ENCODE data around the gene EHBP1.
"Not testable (repeated sequence)": the region's sequence is repeated elsewhere in the genome, so short reads cannot be mapped to it uniquely, and the experiment has no call there.

EHBP1 gene

GRCh38 chr2:62736899-62737559 lies 31.5 kb downstream of the EHBP1 start:
- no peak for DNase-seq

GRCh38 chr2:62738981-62739936 lies 33.7 kb downstream of the EHBP1 start:
- DNase-seq: no peak

DNA sequence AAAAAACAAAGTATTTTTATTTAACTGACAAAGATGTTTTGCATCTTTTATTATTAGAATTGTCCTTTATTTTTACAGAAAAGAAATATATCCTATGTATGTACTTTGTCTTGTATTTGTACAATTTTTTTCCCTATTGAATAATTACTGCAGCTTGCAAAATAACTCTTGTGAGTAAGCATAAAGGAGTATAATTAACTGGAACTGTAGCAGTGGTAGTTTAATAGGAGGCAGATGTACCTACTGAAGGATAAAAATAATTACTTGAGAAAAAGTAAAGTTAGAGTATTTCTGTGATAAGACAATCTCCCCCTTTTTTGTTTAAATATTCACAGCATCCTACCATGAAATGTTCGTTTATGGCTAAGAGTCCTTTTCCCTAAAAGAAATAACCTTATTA lies 34.7 kb downstream of the EHBP1 start:
- DNase-seq: no peak

- DNase-seq: no peak
Measured at GRCh38 chr2:62741127-62741526, 35.6 kb downstream of the EHBP1 start.

DNA sequence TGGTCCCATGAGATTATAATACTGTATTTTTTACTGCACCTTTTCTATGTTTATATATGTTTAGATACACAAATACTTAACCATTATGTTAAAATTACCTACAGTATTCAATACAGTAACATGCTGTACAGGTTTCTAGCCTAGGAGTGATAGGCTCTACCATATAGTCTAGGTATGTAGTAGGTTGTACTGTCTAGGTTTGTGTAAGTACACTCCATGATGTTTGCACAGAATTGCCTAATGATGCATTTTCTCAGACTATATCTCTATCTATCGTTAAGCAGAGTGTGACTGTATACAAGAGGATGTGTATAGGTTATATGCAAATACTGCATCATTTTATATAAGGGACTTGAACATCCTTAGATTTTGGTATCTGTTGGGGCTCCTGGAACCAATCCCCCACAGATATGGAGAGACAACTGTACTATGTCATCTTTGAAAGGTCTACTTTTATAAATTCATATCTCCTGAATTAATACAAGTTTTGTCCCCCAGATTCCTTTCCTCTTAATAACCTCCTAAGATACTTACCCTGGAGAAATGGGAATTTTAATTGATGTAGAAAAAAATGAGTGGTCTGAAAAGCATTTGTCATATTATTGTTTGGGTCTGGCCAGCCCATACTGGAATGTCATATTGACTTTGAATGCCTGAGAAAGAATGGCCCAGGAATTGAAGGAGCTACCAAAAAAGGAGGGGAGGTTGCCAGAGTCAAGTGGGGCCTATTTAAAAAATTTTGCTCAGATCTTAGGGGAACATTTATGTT lies 36.6 kb downstream of the EHBP1 start:
- DNase-seq: no peak

GRCh38 chr2:62743506-62743905 lies 38.0 kb downstream of the EHBP1 start:
- DNase-seq: no peak

GRCh38 chr2:62744603-62745002 lies 39.1 kb downstream of the EHBP1 start:
- DNase-seq: no peak

DNA sequence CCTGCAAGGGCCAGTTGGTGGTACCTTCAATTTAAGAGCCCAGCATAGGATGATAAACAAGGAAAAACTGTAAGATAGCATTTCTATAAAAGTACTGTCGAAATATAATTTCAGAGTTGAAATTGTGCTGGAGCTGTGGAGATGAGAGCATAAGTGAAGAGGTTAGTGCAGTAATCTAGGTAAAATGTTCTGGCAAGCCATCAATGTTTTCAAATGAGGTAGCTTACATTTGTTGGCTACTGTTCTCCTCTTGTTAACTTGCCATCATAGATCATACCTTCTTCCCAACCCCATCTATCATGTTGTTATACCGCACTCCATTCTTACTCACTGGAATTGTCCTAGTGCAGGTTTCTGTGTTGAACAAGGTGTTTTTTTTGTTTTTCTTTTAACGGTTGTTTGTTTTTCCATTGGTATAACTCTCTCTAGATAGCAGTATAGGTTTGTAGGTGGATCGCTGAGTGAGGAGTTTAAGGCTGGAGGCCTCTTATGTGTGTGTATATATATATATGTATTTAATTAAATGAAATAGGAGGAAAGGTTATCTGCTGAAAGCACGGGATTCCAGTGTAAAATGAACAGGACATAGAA lies 40.5 kb downstream of the EHBP1 start:
- DNase-seq: no peak

DNA sequence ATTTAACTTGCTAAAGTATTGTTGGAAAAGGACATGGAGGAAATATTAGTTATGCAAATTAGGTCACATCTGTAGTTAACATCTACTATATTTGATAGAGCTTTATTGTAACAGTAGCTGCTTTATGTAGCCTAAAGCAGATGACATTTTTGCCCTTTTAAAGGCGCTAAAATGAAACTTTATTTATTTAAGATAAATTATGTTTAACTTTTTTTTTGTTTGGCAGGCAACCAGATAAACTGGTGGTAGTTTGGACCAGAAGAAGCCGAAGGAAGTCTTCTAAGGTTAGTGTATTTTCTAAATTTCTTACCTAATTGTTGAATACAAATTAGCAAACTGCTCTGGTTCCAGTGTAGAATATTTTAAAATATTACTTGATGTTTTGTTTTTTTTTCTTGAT lies 41.7 kb downstream of the EHBP1 start:
- no peak for DNase-seq

DNA sequence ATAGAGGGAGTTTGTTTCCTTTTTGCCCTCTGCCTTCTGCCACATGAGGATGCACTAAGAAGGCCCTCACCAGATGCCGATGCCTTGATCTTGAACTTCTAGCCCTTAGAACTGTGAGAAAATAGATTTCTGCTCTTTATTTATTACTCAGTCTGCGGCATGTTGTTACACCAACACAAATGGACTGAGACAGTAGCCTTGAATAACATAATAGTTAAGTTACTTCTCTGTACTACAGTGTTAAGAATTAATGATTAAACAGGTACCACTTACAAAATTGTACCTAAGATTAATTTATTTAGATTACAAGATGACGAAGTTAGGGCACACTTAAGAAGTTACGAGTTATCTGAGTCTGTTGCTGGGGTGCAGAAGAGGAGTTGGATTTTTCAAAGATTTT lies 42.4 kb downstream of the EHBP1 start:
- no peak for DNase-seq

DNA sequence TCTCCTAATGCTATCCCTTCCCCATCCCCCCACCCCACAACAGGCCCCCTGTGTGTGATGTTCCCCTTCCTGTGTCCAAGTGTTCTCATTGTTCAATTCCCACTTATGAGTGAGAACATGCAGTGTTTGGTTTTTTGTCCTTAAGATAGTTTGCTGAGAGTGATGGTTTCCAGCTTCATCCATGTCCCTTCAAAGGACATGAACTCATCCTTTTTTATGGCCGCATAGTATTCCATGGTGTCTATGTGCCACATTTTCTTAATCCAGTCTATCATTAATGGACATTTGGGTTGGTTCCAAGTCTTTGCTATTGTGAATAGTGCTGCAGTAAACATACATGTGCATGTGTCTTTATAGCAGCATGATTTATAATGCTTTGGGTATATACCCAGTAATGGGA lies 43.6 kb downstream of the EHBP1 start:
- DNase-seq: not testable (repeated sequence)

GRCh38 chr2:62757029-62757428 lies 51.5 kb downstream of the EHBP1 start:
- DNase-seq: no peak

DNA sequence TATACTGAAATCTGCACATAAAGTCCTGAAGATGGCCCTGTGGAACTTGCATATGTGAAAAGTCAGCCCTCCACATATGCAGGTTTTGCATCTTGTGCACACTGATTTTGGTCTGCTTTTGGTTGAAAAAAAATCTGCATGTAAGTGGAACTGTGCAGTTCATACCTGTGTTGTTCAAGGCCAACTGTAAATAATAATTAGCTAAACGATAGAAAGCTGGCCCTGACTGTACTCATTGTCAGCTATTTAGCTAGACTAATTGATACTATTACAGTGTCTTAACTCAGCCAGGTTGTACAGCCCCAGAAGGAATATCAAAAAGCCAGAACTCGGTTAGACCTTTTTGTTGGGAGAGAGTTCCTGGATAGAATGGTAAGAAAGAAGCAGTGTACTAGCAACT lies 54.5 kb downstream of the EHBP1 start:
- DNase-seq: no peak

DNA sequence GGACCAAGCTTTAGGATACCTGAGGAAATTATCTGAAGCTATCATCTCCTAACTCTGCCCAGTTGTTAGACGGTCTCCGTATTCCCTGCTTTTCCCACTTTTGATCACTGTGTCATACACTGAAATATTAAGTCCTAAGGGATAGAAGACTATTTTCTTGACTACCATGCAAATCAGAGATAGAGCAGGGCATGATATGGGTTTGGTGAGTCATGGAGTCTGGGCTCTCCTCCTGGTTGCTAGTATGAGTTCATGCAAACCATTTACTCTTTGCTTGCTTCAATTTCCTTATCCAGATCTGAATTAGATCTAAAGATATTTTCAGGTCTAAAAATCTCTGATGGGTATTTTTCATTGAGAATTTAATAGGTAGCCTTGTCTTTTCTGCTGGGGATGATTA lies 55.0 kb downstream of the EHBP1 start:
- no peak for DNase-seq

- no peak for DNase-seq
Measured at GRCh38 chr2:62765619-62766376, 60.3 kb downstream of the EHBP1 start.

DNA sequence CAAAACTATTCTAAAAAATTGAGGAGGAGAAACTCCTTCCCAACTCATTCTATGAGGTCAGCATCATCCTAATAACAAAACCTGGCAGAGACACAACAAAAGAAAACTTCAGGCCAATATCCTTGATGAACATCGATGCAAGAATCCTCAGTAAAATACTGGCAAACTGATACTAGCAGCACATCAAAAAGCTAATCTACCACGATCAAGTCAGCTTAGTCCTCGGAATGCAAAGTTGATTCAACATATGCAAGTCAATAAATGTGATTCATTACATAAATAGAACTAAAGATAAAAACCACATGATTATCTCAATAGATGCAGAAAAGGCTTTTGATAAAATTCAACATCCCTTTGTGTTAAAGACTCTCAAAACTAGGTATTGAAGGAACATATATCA lies 63.1 kb downstream of the EHBP1 start:
- DNase-seq: no peak

DNA sequence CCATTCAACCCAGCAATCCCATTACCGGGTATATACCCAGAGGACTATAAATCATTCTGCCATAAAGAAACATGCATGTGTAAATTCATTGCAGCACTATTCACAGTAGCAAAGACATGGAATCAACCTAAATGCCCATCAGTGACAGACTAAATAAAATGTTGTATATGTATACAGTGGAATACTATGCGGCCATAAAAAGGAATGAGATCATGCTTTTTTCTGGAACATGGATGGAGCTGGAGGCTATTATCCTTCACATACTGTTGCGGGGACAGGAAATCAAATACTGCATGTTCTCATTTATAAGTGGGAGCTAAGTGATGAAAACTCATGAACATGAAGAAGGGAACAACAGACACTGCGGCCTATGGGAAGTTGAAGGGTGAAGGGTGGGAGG lies 65.1 kb downstream of the EHBP1 start:
- DNase-seq: no peak

- DNase-seq: peak; percentile 44 to 45
Measured at GRCh38 chr2:62774555-62775366, 69.2 kb downstream of the EHBP1 start.

DNA sequence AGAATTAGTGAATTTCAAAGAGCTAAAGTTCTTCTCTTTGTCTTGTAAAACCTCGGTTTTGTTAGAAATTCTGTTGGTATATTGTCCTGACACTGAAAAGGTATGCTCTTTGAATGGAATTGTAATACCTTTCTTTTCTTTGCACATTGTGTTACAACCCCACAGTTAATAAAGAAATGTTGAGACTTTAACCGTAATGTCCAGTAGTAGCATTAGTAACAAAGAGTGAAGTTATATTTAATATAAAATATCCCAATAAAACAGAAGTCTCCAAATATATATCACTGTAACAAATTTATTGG lies 69.8 kb downstream of the EHBP1 start:
- DNase-seq: no peak

GRCh38 chr2:62783679-62784078 lies 78.2 kb downstream of the EHBP1 start:
- DNase-seq: no peak

DNA sequence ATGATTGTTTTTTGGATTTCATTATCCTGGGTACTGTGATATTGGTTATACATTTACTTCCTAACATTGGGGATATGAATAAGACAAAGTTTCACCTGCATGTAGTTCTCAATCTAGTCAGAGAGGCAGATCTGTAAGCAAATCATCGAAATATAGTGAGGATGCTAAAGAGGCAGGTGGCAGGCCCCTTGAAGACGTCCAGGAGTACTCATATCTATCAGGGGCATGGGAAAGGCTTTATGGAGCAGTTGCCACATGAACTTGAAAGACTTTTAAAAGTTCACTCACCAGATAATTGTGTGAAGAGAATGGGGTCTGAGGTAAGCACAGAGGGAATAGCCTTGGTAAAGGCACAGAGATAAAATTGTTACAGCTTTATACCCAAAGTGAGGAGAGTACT lies 78.8 kb downstream of the EHBP1 start:
- no peak for DNase-seq

DNA sequence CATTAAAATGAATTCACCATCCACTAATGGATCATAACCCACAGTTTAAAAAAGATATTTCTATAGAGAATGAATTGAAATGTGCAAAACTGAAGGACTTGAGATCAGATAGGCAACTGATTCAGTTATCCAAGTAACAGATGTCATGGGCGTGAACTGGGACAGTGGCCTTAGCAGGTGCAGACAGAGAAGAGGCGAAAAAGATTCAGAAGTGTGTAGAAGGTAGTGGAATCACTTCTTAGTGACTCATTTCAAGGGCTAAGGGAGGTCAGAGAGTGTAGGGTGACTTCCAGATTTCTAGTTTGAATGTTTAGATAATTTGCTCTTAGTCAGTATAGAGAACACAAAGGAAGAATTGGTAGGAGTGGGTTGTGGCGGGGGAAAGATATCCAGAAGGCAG lies 79.7 kb downstream of the EHBP1 start:
- no peak for DNase-seq
